SIG-M5 treated with dmso at 0.1 percent for 504 hours (cell line): ENCODE measurements around the gene NECTIN2.

ENCODE experiments used
- DNase-seq: peaks from one replicate; lab custom pipeline; 2025; ENCODE audit not compliant: unreplicated experiment; lab: John Stamatoyannopoulos, UW

NECTIN2 gene

GRCh38 chr19:44845612-44846454 is at the start of gene NECTIN2:
Gene NECTIN2 (plus strand): TSS chr19:44846297. CDS start chr19:44846526, 229 bp downstream.
- DNase-seq: peak; percentile 87

DNA sequence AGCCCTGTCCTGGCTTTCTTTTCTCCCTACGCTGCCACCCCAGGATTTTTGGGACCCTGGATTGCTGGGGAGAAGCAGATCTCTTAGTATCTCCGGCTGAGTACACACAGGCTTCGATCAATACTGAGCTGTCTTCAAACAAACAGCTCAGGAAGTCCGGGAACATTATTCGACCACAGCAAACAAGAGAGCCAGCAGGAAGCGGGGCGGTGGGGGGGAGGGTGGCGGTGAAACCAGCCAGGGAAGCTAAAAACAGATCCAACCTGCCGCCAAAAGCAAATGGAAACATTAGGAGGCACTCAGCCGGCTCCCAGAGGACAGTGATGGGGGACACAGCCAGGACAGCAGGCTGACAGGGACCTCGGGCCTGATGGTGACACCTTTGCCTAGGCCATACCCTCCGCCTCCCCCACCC is 49.4 kb upstream of the NECTIN2 start:
- DNase-seq: peak; percentile 4

GRCh38 chr19:44799627-44800346 is 46.3 kb upstream of the NECTIN2 start:
- no peak for DNase-seq

- DNase-seq: peak; percentile 71
These were observed 45.6 kb upstream of the NECTIN2 start for GRCh38 chr19:44800461-44800860.

DNA sequence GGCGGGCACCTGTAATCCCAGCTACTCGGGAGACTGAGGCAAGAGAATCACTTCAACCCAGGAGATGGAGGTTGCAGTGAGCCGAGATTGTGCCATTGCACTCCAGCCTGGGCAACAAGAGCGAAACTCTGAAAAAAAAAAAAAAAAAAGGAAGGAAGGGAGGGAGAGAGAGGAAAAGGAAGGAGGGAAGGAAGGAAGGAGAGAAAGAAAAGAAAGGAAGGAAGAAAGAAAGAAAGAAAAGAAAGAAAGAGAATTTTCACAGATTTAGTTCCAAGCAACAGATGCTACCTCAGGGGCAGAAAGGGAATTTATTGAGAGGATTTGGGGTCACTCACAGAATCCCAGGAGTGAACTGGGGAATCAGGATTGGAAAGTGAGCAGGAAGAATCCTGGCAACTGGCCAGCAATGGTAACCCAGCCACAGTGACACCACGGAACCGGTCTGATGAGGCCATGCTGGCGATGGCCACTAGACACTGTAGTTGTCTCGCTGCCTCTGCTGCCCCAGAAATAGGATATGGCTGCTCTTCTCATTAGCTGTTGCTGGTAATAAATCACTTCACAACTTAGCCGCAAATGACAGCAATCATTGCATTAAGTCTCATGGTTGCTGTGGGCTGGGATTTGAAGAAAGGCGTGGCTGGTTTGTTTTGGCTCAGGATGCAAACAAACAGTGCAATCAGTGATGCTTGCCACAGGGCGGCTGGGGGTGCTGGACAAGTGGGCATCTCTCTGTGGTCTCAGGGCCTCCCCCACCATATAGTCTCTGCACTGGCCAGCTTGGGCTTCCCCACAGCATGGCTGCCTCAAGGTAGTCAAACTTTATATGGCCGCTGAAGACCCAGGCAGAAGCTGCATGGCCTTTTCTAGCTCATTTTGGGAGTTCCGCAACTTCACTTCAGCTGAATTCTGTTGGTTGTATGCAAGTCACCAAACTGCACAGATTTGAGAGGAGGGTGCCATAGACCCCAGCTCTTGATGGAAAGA is 42.4 kb upstream of the NECTIN2 start:
- peak; percentile 15 for DNase-seq

GRCh38 chr19:44806291-44806690 is 39.8 kb upstream of the NECTIN2 start:
- DNase-seq: no peak

GRCh38 chr19:44807162-44807561 is 38.9 kb upstream of the NECTIN2 start:
- DNase-seq: peak; percentile 21

- DNase-seq: peak; percentile 13
These were observed 38.2 kb upstream of the NECTIN2 start for GRCh38 chr19:44807652-44808462.

DNA sequence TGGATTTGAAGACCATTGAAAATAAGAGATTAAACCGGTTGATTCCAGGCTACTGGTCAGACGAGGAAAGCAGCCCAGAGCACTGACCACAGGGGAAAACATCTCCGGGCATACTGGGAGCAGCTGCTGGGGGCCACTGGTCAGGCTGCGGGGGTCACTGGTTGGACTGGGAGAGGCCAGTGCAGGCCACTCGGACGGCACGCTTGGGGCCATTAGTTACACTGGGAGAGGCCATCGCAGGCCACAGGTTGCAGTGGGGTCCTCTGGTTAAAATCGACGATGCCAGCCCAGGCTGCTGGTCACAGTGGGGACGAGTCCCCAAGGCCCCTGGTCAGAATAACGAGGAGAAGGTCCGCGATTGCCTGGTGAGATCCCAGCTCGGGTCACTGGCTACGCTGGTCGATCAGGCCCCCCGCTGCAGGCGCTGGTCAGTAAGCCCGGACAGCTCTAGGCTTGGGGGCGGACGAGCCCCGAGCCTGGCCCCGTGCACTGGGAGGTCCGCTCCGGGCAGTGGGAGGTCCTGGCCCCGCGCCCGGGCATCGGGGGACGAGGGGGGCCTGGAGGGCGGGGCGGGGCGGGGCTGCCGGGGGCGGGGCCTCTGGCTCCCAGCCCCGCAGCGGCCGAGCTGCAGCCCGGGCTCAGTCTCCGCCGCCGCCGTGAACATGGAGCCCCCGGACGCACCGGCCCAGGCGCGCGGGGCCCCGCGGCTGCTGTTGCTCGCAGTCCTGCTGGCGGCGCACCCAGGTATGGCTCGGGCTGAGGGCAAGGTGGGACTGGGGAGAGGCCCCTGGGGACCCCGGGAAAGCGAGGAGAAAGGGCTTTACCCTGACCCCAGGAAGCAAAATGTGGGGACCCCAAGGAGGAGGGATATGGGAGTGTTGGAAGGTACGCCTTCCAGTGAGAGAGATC is 37.4 kb upstream of the NECTIN2 start, which contains the start of gene BCAM:
TSS of gene BCAM (plus strand) at position 641 of the 909 bp plus-strand sequence. CDS start at position 663, 22 bp downstream.
- no peak for DNase-seq

DNA sequence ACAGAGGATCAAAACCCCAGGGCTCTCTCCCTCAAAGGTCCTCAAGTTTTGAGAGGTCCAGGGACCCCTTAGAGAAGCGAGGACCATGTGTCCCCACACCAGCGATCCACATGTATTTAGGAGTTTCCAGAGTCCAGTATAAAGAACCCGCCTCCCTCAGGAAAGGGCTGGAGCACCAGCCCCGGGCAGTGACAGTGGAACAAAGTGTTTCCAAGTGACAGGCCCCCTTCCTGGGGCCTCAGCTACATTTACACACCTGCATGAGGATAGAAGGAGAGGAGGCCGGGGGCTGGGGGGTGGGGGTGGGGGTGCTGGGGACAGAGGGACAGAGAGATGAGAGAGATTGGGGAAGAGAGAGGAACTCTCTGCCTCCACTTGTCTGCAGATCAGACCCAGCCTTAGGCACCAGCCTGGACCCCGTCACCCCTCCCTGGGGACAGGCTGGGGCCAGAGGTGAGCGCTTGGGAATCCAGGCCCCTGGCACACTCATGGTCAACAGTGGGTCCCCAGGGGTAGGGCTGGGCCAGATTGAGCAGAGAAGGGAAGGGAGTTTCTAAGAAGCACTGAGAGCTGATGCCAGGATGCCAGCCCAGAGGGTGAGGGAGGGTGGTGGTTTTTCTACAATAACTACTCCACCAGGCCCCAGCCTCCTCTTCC is 36.4 kb upstream of the NECTIN2 start:
- DNase-seq: no peak

DNA sequence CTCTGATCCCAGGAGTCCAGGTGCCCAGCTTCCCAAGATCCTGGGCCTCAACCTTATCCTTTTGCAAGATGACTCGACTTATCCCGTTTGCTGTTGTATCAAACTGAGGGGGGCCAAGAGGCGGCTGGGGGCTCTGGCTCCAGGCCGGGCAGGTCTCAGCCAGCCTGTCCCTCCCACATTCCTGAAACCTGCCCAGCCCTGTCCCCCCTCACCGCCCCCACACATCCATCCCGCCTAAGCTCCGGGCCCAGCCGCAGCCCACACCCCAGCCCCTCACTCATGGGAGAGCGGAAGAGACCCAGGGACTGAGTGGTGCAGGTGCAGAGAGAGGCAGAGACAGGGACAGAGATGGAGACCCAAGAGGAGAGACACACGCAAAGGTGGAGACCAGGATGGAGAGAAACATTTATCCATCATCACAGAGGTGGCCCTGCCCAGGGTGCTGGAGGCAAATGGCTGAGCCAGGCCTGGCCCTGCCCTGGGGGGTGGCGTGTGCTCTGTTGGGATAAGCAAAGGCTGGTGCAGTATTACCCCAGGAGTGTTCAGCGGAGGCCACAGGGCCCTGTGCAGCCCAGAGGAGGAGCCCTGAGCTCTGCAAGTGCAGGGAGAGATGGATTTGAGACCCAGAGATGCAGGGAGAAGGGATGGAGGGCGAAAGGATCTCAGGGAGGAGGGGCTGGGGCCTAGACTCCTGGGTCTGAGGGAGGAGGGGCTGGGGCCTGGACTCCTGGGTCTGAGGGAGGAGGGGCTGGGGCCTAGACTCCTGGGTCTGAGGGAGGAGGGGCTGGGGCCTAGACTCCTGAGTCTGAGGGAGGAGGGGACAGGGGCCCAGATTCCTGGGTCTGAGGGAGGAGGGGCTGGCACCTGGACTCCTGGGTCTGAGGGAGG is 35.6 kb upstream of the NECTIN2 start:
- DNase-seq: no peak

DNA sequence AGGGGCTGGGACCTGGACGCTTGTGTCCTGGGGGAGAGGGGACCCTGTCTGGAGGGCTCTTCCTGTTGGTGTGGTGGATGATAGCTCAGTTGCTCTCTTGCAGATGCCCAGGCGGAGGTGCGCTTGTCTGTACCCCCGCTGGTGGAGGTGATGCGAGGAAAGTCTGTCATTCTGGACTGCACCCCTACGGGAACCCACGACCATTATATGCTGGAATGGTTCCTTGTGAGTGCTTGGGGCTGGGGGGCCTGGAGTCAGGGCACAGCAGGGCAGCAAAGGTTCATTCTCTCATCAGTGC is 35.0 kb upstream of the NECTIN2 start:
- DNase-seq: no peak

DNA sequence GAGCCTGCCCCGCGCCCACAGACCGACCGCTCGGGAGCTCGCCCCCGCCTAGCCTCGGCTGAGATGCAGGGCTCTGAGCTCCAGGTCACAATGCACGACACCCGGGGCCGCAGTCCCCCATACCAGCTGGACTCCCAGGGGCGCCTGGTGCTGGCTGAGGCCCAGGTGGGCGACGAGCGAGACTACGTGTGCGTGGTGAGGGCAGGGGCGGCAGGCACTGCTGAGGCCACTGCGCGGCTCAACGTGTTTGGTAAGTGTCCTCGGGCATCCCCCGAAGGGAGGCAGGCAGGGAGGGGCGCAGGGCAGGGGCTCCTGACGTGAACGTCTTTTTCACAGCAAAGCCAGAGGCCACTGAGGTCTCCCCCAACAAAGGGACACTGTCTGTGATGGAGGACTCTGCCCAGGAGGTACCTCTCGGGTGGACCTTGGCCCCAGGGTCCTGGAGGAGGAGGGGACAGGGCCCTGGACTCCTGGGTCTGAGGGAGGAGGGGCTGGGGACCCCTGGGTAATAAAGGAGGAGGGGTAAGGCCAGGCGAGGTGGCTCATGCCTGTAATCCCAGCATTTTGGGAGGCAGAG is 33.9 kb upstream of the NECTIN2 start:
- no peak for DNase-seq

DNA sequence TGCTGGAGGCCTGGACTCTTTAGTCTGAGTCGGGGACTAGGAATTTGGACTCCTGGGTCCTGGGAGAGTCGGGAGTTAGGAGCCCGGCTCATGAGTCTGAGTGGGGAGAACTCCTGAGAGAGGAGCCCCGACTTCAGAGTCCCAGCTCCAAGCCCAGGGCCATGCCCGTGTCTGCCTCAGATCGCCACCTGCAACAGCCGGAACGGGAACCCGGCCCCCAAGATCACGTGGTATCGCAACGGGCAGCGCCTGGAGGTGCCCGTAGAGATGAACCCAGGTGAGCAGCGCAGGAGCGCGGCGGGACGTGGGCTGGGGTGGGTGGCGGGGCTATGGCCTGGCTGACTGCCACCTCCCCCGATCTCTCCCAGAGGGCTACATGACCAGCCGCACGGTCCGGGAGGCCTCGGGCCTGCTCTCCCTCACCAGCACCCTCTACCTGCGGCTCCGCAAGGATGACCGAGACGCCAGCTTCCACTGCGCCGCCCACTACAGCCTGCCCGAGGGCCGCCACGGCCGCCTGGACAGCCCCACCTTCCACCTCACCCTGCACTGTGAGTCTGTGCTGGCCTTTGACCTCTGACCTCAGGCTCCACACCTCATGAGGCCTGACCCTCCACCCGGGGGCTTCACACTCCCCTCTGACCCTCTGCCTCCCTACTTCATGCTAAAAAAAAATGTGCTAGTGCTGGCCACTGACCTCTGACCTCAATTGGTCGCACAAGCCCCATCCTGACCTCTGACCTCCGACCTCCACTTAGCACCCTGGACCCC is 32.8 kb upstream of the NECTIN2 start:
- no peak for DNase-seq

GRCh38 chr19:44813841-44814470 is 32.1 kb upstream of the NECTIN2 start:
- no peak for DNase-seq

DNA sequence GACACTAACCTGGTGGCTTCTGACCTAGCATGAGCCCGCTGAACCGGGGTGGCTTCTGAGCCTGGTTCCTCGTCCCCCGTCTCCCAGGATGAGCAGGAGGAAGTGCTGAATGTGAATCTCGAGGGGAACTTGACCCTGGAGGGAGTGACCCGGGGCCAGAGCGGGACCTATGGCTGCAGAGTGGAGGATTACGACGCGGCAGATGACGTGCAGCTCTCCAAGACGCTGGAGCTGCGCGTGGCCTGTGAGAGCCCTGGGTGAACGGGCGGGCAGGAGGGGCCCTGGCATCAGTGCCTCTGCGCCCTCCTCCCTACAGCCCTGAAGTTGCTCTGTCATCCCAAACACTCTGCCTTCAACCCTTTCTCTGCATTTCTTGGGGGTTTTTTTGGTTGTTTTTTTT is 31.6 kb upstream of the NECTIN2 start:
- DNase-seq: no peak
